VCaP (cell line): ENCODE data around the gene PARD3B.

Experiments used
- H3K27ac ChIP-seq: fragments of 450-650 bp; 2 replicates; pipeline ENCODE4 v1.5.1; 2017
- CTCF ChIP-seq: fragments of 450-650 bp; conservative IDR thresholded peaks from 2 replicates; pipeline ENCODE4 v1.5.1; 2017; ENCODE audit warnings: mild to moderate bottlenecking, moderate library complexity

PARD3B gene

GRCh38 chr2:204898928-204899640, 353.8 kb downstream of the PARD3B start:
- H3K27ac ChIP-seq, result no peak overlapping the region
- TF ChIP-seq CTCF, result no peak

- no peak for TF ChIP-seq CTCF
Observed at GRCh38 chr2:204899983-204900382, 354.7 kb downstream of the PARD3B start.

DNA sequence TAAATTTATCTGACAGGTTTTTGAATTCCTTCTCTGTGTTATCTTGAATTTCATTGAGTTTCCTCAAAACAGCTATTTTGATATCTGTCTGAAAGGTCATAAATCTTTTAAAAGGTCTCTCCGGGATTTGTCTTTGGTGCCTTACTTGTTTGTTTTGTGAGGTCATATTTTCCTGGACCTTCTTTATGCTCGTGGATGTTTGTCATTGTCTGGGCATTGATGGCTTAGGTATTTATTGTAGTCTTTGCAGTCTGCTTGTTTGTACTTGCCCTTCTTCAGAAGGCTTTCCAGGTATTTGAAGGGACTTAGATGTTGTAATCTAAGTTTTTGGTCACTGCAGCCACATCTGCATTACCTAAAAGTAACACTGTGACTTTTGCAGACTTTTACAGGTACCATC, 355.2 kb downstream of the PARD3B start:
- peak overlapping the region; percentile 59 for H3K27ac ChIP-seq
- TF ChIP-seq CTCF, result no peak

More at GRCh38 chr2:204899983-204900382, 354.7 kb downstream of the PARD3B start:
- H3K27ac ChIP-seq, result peak overlapping the region; percentile 59

DNA sequence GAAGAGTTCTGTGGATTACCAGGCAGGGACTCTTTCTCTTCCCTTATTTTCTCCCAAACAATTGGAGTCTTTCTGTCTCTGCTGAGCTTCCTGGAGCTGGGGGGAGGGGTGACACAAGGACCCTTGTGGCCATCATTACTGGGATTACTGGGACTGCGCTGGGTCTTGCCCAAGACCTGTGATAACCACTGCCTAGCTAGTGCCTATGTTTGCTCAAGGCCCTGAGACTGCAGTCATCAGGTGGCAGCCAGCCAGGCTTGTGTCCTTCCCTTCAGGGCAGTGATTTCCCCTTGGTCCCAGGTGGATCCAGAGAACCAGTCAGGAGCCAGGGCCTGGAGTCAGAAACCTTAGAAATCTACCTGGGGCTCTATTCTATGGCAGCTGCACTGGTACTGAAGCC, 355.6 kb downstream of the PARD3B start:
- H3K27ac ChIP-seq, result peak overlapping the region; percentile 59
- TF ChIP-seq CTCF, result no peak

DNA sequence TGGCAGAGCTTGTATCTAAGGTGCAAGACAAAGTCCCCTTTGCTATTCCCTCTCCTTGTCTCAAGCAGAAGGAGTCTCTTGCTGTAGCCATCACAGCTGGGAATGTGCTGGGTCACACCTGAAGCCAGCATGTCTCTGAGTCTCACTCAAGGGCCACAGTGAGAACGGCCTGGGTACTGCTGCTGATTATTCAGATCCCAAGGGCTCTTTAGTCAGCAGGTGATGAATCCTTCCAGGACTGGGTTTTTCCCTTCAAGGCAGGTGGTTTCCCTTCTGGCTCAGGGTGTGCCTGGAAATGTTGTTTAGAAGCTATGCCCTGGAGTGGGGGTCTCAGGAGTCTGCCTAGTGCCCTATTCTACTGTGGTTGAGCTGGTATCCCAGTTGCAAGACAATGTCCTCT, 356.3 kb downstream of the PARD3B start:
- H3K27ac ChIP-seq, result peak overlapping the region; percentile 59
- no peak for TF ChIP-seq CTCF

DNA sequence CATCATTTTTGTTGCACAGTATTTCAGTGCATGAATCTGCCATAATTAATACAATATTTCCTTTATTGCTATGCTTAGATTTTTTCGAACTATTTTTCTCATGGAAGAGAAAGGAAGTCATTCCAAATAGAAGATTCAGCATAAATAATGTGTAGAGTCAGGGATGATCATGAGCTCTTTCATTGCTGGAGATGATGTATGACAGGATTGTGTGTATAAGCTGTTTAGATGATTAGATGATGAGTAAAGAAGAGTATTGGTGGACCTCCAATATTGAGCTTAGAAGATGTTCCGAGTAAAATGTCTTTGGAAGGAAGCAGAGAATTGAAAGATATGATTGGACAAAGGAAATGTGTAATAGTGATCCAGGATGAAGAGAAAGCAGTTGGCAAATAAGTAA, 364.5 kb downstream of the PARD3B start:
- no peak for TF ChIP-seq CTCF
- no peak overlapping the region for H3K27ac ChIP-seq

- no peak for TF ChIP-seq CTCF
- H3K27ac ChIP-seq, result no peak overlapping the region
Observed at GRCh38 chr2:204913312-204913711, 368.0 kb downstream of the PARD3B start.
